Type B pancreatic cell (in vitro differentiated cells): ENCODE data around the gene LCN1. TPM values are rescaled to one million over a fixed set of nuclear protein-coding genes. Genes with fewer than 3 reads are reported as not detected.

ENCODE experiments used
- DNase-seq: peaks from one replicate; pipeline ENCODE4 v3.0.0; 2021; ENCODE audit warnings: mixed read lengths; ENCODE audit not compliant: unreplicated experiment; ENCODE audit errors: extremely low spot score
- H3K27ac Mint-ChIP-seq: 2 replicates; pipeline ENCODE4 v1.8.0; 2021; ENCODE audit warnings: mild to moderate bottlenecking, mixed read lengths
- H3K27me3 Mint-ChIP-seq: 2 replicates; pipeline ENCODE4 v1.8.0; 2021; ENCODE audit warnings: mixed read lengths
- H3K36me3 Mint-ChIP-seq: 2 replicates; pipeline ENCODE4 v1.8.0; 2021; ENCODE audit warnings: mixed read lengths
- H3K4me1 Mint-ChIP-seq: one replicate; pipeline ENCODE4 v1.8.0; 2021; ENCODE audit warnings: mixed read lengths; ENCODE audit not compliant: unreplicated experiment
- H3K4me3 Mint-ChIP-seq: 2 replicates; pipeline ENCODE4 v1.8.0; 2021; ENCODE audit warnings: mild to moderate bottlenecking, mixed read lengths
- H3K9me3 Mint-ChIP-seq: 2 replicates; pipeline ENCODE4 v1.8.0; 2021; ENCODE audit warnings: mixed read lengths
- CTCF ChIP-seq: fragments of 200-600 bp; sonication (generic); conservative IDR thresholded peaks from 2 replicates; pipeline ENCODE4 v1.5.0; 2021; ENCODE audit warnings: antibody characterized with exemption, mild to moderate bottlenecking
- total RNA-seq: library from RNA; stranded (reverse); gene quantifications from 2 replicates; pipeline ENCODE4 v1.2.1, GENCODE V29; 2021; ENCODE audit warnings: low replicate concordance

Gene LCN1
- total RNA-seq, 1 donor from 2014 or later = not detected

DNA sequence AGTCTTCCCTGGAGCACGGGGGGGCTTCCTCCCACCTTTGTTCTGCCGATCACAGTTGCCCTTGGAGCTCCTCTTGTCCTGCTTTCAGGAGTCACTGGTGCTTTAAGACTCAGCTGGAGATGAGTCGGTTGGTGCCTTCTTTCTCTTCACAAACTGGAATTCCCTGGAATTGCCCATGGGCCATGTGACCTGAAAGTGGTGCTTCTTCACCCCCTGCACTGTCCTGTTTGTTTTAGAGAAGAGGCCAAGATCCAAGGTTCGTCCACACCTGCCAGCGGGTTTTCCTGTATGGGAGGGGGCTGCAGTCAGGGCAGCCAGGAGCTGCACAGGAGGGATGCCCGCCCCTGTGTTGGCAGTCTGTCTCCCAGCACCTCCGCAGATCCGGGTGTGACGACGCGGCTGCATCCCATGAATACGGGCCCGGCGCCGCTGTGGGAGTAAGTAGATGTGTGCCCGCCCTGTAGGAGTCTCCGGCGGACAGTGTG lies 30.2 kb upstream of the LCN1 start:
- no peaks in the 10 kb centered on the region for H3K9me3 Mint-ChIP-seq
- no peak for TF ChIP-seq CTCF

GRCh38 chr9:135491764-135492163 lies 29.5 kb upstream of the LCN1 start:
- Mint-ChIP-seq H3K27me3 (no peaks in the 10 kb centered on the region), H3K4me1 (no peaks in the 10 kb centered on the region), H3K9me3 (no peaks in the 10 kb centered on the region), H3K27ac (no peak overlapping the region), H3K4me3 (no peak overlapping the region), H3K36me3 (no peaks in the 10 kb centered on the region)
- DNase-seq = no peak
- TF ChIP-seq CTCF = no peak

More for the DNA sequence above, 30.2 kb upstream of the LCN1 start:
- Mint-ChIP-seq H3K27ac (no peak overlapping the region), H3K27me3 (no peaks in the 10 kb centered on the region), H3K36me3 (no peaks in the 10 kb centered on the region), H3K4me1 (no peaks in the 10 kb centered on the region), H3K4me3 (no peak overlapping the region)
- no peak for DNase-seq

DNA sequence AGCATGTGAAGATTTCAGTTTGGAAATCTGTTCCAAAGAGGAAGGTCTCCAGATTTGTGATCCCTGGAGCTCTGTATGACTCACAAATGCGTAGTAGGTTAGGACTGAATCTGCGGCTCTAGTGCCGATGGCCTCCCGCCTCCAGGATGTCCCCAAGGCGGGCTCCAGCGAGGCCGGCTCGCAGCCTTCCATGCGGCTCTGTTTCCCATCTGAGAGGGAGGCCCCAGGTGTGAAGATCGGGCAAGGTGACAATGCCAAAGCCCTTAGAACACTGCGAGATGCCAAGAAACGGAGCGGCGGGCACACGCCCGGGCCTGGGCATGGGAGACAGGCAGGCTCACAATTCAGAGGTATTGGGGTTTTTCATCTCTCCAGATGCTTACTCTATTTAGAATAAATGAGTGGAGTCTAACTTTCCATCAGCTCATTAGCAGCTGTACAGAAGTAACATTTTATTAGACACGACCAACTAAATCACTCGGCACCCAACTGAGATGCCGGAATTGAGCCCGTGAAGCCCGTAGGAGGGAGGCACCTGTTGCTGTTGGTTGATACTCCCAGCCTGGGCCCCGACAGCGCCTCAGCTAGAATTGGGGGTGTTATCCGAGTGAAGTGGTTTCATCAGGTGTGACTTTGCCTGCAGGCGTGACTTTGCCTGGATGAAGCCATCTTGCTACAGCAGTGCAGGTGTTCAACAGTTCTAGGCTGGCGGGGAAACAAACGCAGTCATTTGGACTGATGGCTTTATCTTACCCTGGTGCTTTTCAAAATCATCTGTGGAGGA lies 28.2 kb upstream of the LCN1 start:
- Mint-ChIP-seq H3K9me3 (no peaks in the 10 kb centered on the region), H3K27ac (no peak overlapping the region), H3K36me3 (no peaks in the 10 kb centered on the region), H3K4me1 (no peaks in the 10 kb centered on the region), H3K4me3 (no peak overlapping the region), H3K27me3 (no peaks in the 10 kb centered on the region)
- no peak for DNase-seq
- TF ChIP-seq CTCF = no peak

DNA sequence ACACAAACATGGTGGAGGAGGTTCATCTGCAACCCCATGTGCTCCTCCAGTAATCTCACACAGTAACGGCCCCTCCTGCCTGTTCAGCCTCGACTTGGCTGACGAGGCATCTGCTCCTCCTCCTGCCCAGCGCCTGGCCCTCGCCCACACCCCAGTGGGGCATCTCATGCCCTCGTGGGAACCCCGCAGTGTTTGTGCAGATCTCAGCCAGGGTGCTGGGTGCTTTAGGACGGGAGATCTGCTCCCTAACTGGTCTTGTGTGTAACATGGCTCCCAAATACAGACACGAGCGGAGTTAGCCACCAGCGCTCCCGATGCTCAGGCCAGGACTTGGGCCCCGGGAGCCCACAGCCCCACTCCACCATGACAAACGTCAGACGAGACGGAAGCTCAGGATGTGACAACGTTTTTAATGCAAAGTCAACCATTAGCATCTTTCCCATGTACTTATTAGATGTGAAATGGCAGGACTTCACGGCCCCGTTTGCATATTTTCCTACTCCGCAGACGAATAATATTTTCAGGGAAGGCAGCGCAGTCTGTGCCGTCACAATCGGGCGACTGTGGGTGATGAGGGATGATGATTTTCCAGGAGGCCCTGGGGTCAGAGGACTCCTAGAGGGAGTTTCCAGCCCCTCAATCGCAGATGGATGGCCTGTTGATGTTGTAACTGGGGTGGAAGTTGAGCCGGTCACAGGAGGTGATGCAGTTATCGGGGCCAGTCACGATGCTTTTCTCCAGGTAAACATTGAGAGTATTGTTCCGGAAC lies 26.3 kb upstream of the LCN1 start:
- TF ChIP-seq CTCF = no peak
- peaks cover 4% of the 10 kb centered on the region for H3K4me1 Mint-ChIP-seq
- DNase-seq = no peak
- H3K27me3 Mint-ChIP-seq = no peaks in the 10 kb centered on the region
- H3K4me3 Mint-ChIP-seq = no peak overlapping the region
- H3K27ac Mint-ChIP-seq = no peak overlapping the region
- no peaks in the 10 kb centered on the region for H3K36me3 Mint-ChIP-seq
- H3K9me3 Mint-ChIP-seq = no peaks in the 10 kb centered on the region

GRCh38 chr9:135498381-135499126 lies 22.7 kb upstream of the LCN1 start:
- DNase-seq = no peak
- Mint-ChIP-seq H3K36me3 (no peaks in the 10 kb centered on the region), H3K9me3 (no peaks in the 10 kb centered on the region), H3K27me3 (no peaks in the 10 kb centered on the region), H3K4me3 (peak overlapping the region; percentile 89), H3K4me1 (peaks cover 10% of the 10 kb centered on the region), H3K27ac (peak overlapping the region; percentile 79)
- no peak for TF ChIP-seq CTCF
